Spleen (tissue), 7 donors: ENCODE data around the gene RBM20.

ENCODE experiments used
- CTCF ChIP-seq, 11 experiments: fragments of 200-600 bp in 7 of 11; fragments of 450-650 bp in 4 of 11; sonication (generic) in 4 of 11; IDR thresholded peaks in 8 of 11; conservative IDR thresholded peaks in 3 of 11; 1 replicate in 7 of 11; 2 replicates in 4 of 11; pipeline versions ENCODE4 v1.4.0 to v1.8.0; 2016 to 2021; ENCODE audit warnings: antibody characterized with exemption in 11 of 11, inconsistent platforms in 4 of 11, mild to moderate bottlenecking in 1 of 11
- POLR2A ChIP-seq, 3 donors: fragments of 450-650 bp; IDR thresholded peaks; one replicate each; pipeline ENCODE4 v1.5.1; 2017; ENCODE audit warnings: antibody characterized with exemption in 3 of 3, mild to moderate bottlenecking in 1 of 3
- POLR2AphosphoS5 ChIP-seq, 3 donors: sonication (generic); formaldehyde crosslinking; IDR thresholded peaks; one replicate each; pipeline ENCODE4 v1.5.1; 2017; ENCODE audit warnings: antibody characterized with exemption in 3 of 3
- donor health status: DM: no; HTN: no; CAD: no; lungs with moderate emphysema.
- donor health status: DM: no; HTN: no; CAD: no.
- donor health status: DM: no; HTN: no; CAD: no.

- TF ChIP-seq CTCF (IDR thresholded peaks at IDR 0.05 in 8 of 11, conservative IDR thresholded peaks at IDR 0.05 in 3 of 11) (no peak), POLR2A (IDR thresholded peaks at IDR 0.05) (no peak), POLR2AphosphoS5 (IDR thresholded peaks at IDR 0.05) (no peak)
These were observed 128.4 kb downstream of the RBM20 start for GRCh38 chr10:110772454-110773025.
